ENCODE measurements around the gene MKI67.

The MKI67 gene

GRCh38 chr10:128081720-128082119, 44.5 kb downstream of the MKI67 start:
- DNase-seq (ENCODE audit: low read depth in 2 of 2) = no peak

GRCh38 chr10:128081222-128081621, 45.0 kb downstream of the MKI67 start:
- DNase-seq (ENCODE audit: low read depth in 2 of 2) = no peak

GRCh38 chr10:128080641-128081040, 45.6 kb downstream of the MKI67 start:
- DNase-seq (ENCODE audit: low read depth in 2 of 2) = no peak

GRCh38 chr10:128080231-128080630, 46.0 kb downstream of the MKI67 start:
- no peak for DNase-seq (ENCODE audit: low read depth in 2 of 2)

GRCh38 chr10:128078136-128078969, 47.9 kb downstream of the MKI67 start:
- DNase-seq (ENCODE audit: low read depth in 2 of 2) = peak; percentile 28 to 31

GRCh38 chr10:128077155-128077875, 48.9 kb downstream of the MKI67 start:
- no peak for DNase-seq (ENCODE audit: low read depth in 2 of 2)

GRCh38 chr10:128074589-128074988, 51.6 kb downstream of the MKI67 start:
- no peak for DNase-seq (ENCODE audit: low read depth in 2 of 2)

GRCh38 chr10:128073890-128074289, 52.3 kb downstream of the MKI67 start:
- no peak for DNase-seq (ENCODE audit: low read depth in 2 of 2)

- no peak for DNase-seq (ENCODE audit: low read depth in 2 of 2)
Observed at GRCh38 chr10:128072941-128073645, 53.1 kb downstream of the MKI67 start.

GRCh38 chr10:128072046-128072445, 54.2 kb downstream of the MKI67 start:
- DNase-seq (ENCODE audit: low read depth in 2 of 2) = no peak

GRCh38 chr10:128071417-128071782, 54.8 kb downstream of the MKI67 start:
- DNase-seq (ENCODE audit: low read depth in 2 of 2) = no peak

- DNase-seq (ENCODE audit: low read depth in 2 of 2) = no peak
Observed at GRCh38 chr10:128070721-128071416, 55.4 kb downstream of the MKI67 start.

GRCh38 chr10:128070161-128070560, 56.1 kb downstream of the MKI67 start:
- DNase-seq (ENCODE audit: low read depth in 2 of 2) = no peak

- peak; percentile 81 to 82 for DNase-seq (ENCODE audit: low read depth in 2 of 2)
Observed at GRCh38 chr10:128069351-128070051, 56.7 kb downstream of the MKI67 start.

- DNase-seq (ENCODE audit: low read depth in 2 of 2) = no peak
Observed at GRCh38 chr10:128068398-128069285, 57.6 kb downstream of the MKI67 start.

GRCh38 chr10:128067691-128068397, 58.4 kb downstream of the MKI67 start:
- DNase-seq (ENCODE audit: low read depth in 2 of 2) = no peak

GRCh38 chr10:128066870-128067382, 59.3 kb downstream of the MKI67 start:
- no peak for DNase-seq (ENCODE audit: low read depth in 2 of 2)

- no peak for DNase-seq (ENCODE audit: low read depth in 2 of 2)
Observed at GRCh38 chr10:128065881-128066534, 60.2 kb downstream of the MKI67 start.
